ENCODE measurements around the gene COL6A1. TPM values are rescaled to one million over a fixed set of nuclear protein-coding genes. Genes with fewer than 3 reads are reported as not detected.

The COL6A1 gene
- polyA plus RNA-seq, 1 experiment = 493 TPM

GRCh38 chr21:45982758-45983648, 1.4 kb downstream of the COL6A1 start:
- CTCF ChIA-PET = interaction anchor here (1.6 kb wide), 1 partner anchor 160 kb away, joined by 5 read pairs; no protein-coding TSS in a partner anchor

GRCh38 chr21:45983649-45983965, 2.0 kb downstream of the COL6A1 start:
- CTCF ChIA-PET = no interaction called here
- POLR2A ChIA-PET = interaction anchor here (0.5 to 2.7 kb wide), 4 partner anchors 8 to 427 kb away, joined by 3 to 17 read pairs (median 6); no protein-coding TSS in a partner anchor
- no peak for TF ChIP-seq CTCF (IDR thresholded peaks at IDR 0.05; ENCODE audit: low read depth, low read length)

More at GRCh38 chr21:45982758-45983648, 1.4 kb downstream of the COL6A1 start:
- no peak for TF ChIP-seq CTCF (IDR thresholded peaks at IDR 0.05; ENCODE audit: low read depth, low read length)
- peaks cover 17% of the 10 kb centered on the region; the same call in 1 of the 2 replicates for H3K9me3 ChIP-seq (ENCODE audit: control insufficient read depth, insufficient read depth, low read length)
- peak overlapping the region; percentile 65 for H3K27ac ChIP-seq (ENCODE audit: low read depth, low read length)
- DNase-seq (ENCODE audit: low read depth, low spot score) = no peak
- H3K27me3 ChIP-seq (ENCODE audit: control insufficient read depth, insufficient read depth, low read length) = no peaks in the 10 kb centered on the region
- POLR2A ChIA-PET = interaction anchor here (0.5 to 2.7 kb wide), 9 partner anchors 9 to 427 kb away, joined by 3 to 17 read pairs (median 10); no protein-coding TSS in a partner anchor
- peak overlapping the region; percentile 98 for H3K4me3 ChIP-seq (ENCODE audit: low read depth, low read length)

GRCh38 chr21:45983981-45984551, 2.5 kb downstream of the COL6A1 start:
- H3K4me3 ChIP-seq (ENCODE audit: low read depth, low read length) = peak overlapping the region; percentile 98
- ChIA-PET CTCF (no interaction called here), POLR2A (interaction anchor here (0.5 to 1.0 kb wide), 3 partner anchors 8 to 428 kb away, joined by 3 to 7 read pairs (median 4); no protein-coding TSS in a partner anchor)
- no peak overlapping the region for H3K27ac ChIP-seq (ENCODE audit: low read depth, low read length)
- no peaks in the 10 kb centered on the region for H3K27me3 ChIP-seq (ENCODE audit: control insufficient read depth, insufficient read depth, low read length)
- peaks cover 17% of the 10 kb centered on the region; the same call in 1 of the 2 replicates for H3K9me3 ChIP-seq (ENCODE audit: control insufficient read depth, insufficient read depth, low read length)
- DNase-seq (ENCODE audit: low read depth, low spot score) = no peak
- TF ChIP-seq CTCF (IDR thresholded peaks at IDR 0.05; ENCODE audit: low read depth, low read length) = no peak

More at GRCh38 chr21:45983649-45983965, 2.0 kb downstream of the COL6A1 start:
- H3K9me3 ChIP-seq (ENCODE audit: control insufficient read depth, insufficient read depth, low read length) = peaks cover 17% of the 10 kb centered on the region; the same call in 1 of the 2 replicates
- H3K27ac ChIP-seq (ENCODE audit: low read depth, low read length) = no peak overlapping the region
- DNase-seq (ENCODE audit: low read depth, low spot score) = no peak
- no peaks in the 10 kb centered on the region for H3K27me3 ChIP-seq (ENCODE audit: control insufficient read depth, insufficient read depth, low read length)
- H3K4me3 ChIP-seq (ENCODE audit: low read depth, low read length) = peak overlapping the region; percentile 98

GRCh38 chr21:45984584-45985095, 3.1 kb downstream of the COL6A1 start:
- no peaks in the 10 kb centered on the region for H3K27me3 ChIP-seq (ENCODE audit: control insufficient read depth, insufficient read depth, low read length)

More at GRCh38 chr21:45984584-45985095, 3.1 kb downstream of the COL6A1 start:
- DNase-seq (ENCODE audit: low read depth, low spot score) = no peak
- TF ChIP-seq CTCF (IDR thresholded peaks at IDR 0.05; ENCODE audit: low read depth, low read length) = no peak
- CTCF ChIA-PET = no interaction called here
- Histone ChIP-seq H3K9me3 (ENCODE audit: control insufficient read depth, insufficient read depth, low read length) (peaks cover 17% of the 10 kb centered on the region; the same call in 1 of the 2 replicates), H3K27ac (ENCODE audit: low read depth, low read length) (no peak overlapping the region), H3K4me3 (ENCODE audit: low read depth, low read length) (peak overlapping the region; percentile 98)
- POLR2A ChIA-PET = interaction anchor here (1.0 kb wide), 1 partner anchor 115 kb away, joined by 10 read pairs; no protein-coding TSS in a partner anchor

Data from AG04450 (cell line).